Stimulated activated CD8-positive, alpha-beta memory T cell treated with anti-CD3 and anti-CD28 coated beads, Interleukin-15, amount 100 ng/mL, for 48 hours (primary cell): ENCODE data around the gene LIMS1.
"Not testable (repeated sequence)": the region's sequence is repeated elsewhere in the genome, so short reads cannot be mapped to it uniquely, and the experiment has no call there.

Experiments used
- DNase-seq, 2 donors: peaks; one replicate each; pipeline ENCODE4 v3.0.0-alpha.2; 2020; ENCODE audit warnings: low read depth in 2 of 2

Gene LIMS1

DNA sequence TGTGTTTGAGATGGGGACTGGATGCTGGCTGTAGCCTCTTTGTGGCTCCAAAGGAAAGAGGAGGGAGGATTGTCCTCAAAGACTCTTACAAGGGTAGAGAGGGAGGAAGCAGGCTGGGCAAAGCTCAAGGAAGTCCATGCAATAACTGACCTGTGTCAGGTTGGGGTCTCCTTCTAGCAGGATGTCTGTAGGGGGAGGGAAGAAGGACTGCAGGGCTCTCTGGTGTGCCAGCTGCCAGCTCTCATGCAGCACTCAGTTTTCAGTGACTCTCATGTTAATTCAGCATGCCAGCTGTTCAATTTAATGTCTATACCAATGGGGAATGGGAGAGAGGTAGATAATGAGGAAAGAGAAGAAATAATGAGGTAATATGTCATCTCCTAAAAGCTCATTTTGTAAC, 99.7 kb downstream of the LIMS1 start:
- DNase-seq, result no peak

DNA sequence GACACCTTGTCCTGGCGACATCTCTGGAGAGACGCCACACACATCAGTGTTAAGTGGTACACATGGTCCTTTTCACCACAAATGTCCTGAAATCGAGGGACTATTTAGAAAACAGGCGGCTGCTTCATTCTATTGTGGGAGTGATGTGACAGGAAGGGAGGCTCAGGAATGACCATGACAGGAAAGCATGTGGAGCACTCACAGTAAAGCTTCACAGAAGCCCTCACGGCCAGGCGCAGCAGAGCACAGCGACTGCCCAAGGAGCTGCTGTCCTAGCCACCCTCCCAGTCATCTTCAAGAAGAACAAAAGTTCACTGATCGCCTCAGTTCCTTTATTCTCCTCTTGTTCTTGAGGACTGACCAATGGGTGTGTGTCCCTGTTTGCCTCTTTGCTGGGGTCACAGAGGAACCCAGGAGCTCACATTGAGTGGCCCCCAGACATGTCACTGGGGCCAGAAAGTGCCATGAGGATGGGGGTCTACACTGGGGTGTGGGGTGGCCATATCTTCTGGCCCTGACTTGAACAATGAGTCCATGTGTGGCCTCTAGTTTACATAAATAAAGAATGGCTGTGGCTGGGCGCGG, 100.4 kb downstream of the LIMS1 start:
- DNase-seq, result no peak

DNA sequence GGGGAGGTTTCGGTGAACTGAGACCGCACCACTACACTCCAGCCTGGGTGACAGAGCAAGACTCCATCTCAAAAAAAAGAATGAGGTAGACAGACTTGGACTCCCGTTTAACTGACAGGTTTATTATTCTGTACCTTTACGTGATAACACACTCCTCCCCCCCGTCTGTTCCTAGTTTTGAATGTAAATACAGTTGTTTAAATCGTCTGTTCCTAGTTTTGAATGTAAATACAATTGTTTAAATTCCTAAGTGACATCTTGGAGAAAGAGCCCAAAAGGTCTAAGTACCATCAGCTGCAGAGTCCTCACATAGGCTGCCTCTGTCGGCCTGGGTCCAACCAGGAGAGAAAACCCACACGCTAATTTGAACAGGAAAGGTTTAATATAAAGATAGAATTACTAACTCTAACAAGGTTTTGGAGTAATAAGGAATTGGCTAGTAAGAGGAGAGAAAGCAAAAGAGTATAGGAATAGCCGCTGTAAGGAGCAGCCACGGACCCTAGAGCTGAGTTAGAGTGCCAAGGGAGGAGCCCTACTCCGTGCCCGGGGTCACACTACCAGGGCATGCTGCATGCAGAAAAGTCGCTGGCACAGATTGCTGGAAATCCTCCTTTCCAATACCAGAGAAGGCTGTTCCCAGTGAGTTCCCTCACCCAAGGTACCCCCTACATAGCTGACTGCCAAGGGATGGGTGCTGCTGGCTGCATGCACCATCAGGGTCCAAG, 101.5 kb downstream of the LIMS1 start:
- no peak for DNase-seq

DNA sequence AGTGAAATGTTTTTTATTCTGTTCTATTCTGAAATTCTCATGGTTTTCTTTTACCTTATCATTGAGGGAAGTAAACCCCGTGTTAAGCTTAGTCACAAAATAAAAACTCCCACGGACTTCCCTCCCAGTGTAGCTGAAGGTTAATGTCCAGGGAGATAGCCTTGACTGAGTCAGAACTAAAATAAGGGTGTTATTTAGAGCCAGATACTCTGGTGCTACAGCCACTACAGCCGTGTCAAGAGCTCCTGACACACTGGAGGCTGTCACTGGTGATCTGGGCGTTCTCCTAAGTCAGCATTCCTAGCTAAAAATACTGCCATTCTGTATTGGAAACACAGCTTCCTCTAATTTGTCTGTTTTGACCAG, 103.0 kb downstream of the LIMS1 start:
- DNase-seq, result no peak

DNA sequence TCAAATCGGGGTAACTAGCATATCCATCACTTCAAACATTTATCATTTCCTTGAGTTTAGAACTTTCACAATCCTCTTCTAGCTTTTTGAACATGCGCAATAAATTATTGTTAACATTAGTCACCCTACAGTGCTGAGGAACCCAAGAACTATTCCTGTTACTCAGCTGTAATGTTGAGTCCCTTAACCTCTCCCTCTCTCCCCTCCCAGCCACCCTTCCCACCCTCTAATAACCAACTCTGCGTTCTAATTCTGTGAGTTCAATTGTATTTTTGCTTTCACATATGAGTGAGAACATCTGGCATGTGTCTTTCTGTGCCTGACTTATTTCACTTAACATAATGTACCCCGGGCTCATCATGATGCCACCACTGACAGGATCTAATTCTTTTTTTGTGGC, 106.5 kb downstream of the LIMS1 start:
- DNase-seq, result no peak

DNA sequence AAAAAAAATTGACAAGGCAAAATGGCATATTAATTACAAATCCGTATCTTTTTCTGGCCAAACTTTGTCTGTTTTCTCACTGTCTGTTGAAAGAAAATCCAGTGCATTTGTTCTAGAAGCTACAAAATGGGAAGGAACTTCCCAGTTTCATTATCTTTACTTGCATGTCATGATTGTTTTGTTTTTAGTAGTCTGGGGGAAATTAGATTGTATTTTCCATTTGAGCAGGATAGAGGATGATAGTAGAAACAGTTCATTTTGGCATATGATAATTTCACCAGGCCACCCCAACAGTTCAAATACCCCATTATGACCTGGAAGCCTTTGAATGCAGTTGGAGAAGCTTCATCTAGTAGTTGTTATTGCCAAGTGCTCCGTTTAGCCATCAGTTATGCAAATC, 107.5 kb downstream of the LIMS1 start:
- no peak for DNase-seq

DNA sequence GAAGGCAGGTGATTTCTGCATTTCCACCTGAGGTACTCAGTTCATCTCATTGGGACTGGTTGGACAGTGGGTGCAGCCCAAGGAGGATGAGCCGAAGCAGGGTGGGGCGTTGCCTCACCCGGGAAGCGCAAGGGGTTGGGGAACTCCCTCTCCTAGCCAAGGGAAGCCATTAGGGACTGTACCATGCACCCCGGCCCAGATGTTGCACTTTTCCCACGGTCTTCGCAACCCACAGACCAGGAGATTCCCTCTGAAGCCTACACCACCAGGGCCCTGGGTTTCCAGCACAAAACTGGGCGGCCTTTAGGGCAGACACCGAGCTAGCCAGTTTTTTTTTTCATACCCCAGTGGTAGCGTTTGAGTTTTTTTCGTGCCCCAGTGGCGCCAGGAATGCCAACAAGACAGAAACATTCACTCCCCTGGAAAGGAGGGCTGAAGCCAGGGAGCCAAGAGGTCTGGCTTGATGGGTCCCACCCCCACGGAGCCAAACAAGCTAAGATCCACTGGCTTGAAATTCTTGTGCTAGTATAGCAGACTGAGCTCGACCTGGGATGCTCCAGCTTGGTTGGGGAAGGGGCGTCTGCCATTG, 109.1 kb downstream of the LIMS1 start:
- DNase-seq, result no peak

DNA sequence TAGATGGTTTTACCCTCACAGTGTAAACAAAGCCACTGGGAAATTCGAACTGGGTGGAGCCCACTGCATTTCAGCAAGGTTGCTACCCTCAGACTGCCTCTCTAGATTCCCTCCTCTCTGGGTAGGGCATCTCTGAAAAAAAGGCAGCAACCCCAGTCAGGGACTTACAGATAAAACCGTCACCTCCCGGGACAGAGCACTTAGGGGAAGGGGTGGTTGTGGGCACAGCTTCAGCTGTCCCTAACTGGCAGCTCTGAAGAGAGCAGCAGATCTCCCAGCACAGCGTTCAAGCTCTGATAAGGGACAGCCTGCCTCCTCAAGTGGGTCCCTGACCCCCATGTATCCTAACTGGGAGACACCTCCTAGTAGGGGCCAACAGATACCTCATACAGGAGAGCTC, 109.6 kb downstream of the LIMS1 start:
- DNase-seq, result not testable (repeated sequence)

DNA sequence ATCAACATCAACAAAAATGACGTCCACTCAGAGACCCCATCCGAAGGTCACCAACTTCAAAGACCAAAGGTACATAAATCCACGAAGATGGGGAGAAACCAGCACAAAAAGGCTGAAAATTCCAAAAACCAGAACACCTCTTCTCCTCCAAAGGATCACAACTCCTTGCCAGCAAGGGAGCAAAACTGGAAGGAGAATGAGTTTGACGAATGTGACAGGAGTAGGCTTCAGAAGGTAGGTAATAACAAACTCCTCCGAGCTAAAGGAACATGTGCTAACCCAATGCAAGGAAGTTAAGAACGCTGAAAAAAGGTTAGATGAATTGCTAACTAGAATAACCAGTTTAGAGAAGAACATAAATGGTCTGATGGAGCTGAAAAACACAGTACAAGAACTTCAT, 110.2 kb downstream of the LIMS1 start:
- DNase-seq, result not testable (repeated sequence)

DNA sequence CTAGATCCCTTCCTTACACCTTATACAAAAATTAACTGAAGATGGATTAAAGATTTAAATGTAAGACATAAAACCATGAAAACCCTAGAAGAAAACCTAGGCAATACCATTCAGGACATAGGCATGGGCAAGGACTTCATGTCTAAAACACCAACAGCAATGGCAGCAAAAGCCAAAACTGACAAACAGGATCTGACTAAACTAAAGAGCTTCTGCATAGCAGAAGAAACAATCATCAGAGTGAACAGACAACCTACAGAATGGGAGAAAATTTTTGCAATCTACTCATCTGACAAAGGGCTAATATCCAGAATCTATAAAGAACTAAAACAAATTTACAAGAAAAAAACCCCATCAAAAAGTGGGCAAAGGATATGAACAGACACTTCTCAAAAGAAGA, 114.5 kb downstream of the LIMS1 start:
- not testable (repeated sequence) for DNase-seq

DNA sequence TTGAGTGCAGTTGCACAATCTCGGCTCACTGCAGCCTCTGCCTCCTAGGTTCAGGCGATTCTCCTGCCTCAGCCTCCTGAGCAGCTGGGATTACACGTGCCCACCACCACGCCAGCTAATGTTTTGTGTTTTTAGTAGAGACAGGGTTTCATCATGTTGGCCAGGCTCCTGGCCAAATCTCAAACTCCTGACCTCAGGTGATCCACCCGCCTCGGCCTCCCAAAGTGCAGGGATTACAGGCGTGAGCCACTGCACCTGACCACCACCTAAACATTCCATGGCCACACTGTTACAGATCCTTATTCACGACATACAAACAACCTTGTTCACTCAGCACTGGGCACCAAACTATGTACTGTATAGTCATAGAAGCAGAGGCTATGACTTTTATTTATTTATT, 116.2 kb downstream of the LIMS1 start:
- not testable (repeated sequence) for DNase-seq

DNA sequence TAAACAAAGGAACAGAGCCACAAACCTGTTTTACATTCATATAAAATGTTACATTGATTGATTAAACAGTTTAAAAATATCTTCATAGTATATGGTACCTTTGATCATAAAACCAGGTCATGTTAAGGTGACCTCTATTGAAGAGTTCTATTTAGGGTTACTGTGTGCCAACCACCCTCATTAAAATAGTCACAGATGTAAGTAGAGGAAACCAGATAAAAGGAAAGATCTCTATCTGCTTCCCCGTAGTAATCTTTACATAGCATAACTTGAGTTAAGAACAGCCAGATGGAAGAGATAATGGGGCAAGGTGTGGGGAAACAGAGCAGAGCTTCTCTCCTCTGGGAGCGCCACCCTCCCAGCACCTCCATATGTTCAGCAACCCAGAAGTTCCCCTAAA, 117.2 kb downstream of the LIMS1 start:
- DNase-seq, result not testable (repeated sequence)

DNA sequence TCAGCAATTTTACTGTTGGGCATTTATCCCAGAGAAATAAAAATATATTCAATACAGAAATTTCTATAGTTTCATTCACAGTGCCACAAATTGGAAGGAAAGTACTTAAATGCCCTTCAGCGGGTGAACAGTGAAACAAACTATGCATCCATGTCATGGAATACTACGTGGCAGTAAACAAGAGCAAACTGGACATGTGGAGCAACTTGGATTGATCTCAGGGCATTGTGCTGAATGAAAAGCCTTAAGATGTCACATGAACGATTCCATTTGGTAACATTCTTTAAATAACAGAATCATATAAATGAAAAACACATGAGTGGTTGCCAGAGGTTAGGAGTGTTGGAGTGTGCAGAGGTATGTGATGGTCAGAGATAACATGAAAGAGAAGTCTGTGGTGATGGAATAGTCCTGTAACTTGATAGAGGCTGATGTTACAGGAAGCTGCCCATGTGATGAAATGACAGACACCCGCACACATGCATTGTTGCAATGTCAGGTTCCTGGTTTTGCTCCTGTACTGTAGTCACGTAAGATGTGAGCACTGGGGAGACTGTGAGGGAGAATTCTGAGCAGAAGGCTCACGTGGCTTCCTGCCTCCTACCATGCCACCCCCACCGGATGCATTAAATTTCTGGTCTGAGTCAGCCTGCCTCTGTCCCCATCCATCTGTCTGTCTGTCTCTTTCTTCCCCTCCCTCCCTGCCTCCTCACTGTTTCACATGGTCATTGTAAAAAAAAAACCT, 118.1 kb downstream of the LIMS1 start:
- peak; percentile 30 to 37 for DNase-seq

DNA sequence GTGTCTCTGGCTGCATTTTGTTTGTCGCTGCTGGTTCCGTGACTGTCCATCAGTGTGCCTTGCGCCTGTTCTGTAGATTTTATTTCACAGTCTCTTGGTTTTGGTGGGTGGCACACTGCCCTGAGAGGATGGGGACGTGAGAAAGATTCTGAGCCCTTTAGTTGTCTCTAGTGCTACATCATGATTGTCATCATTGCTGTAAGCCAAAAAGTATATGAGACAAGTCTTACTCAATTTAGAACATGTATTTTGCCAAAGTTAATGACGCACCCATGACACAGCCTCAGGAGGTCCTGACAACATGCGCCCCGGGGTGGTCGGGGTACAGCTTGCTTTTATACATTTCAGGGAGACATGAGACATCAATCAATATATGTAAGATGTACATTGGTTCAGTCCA, 119.2 kb downstream of the LIMS1 start:
- not testable (repeated sequence) for DNase-seq

DNA sequence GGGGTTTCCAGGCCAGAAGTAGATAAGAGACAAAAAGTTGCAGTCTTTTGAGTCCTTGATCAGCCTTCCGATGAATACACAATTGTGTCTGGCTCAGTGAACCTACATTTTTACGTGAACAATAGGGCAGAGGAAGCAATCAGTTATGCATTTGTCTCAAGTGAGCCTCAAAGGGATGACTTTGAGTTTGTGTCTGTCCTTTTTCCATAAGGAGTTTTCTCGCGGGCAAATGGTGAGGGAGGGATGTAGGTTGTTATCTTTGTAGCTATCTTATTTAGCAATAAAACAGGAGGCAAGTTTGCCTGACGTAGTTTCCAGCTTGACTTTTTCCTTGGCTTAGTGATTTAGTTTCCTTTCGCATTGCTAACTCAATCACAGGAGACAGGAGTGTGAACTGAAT, 119.6 kb downstream of the LIMS1 start:
- DNase-seq, result not testable (repeated sequence)

DNA sequence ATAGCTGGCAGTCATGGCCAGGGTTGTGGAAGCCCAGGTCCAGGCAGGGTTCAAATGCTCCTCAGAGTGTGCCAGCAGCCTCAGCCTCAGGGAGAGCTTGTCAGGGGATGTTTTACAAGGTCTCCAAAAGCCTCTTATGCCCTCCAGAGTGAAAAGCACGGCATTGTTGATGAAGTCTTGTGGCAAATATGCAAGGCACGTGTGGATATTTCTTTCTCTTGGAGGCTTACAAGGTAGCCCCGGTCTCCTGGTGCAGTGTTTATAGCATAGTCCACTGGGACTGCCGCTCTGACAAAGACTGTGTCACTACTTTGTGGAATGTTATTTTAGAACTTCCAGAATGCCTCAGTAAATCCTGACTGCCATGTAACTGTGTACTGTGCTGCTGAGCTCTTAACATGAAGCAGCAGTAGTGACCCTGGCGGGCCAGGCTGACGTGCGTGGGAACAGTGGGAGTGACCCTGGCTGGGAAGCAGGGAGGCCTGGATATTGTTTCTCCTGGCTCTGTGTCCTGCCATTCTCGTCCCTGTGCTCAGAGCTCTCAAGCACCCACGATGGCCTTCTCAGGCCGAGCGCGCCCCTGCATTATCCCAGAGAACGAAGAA, 120.4 kb downstream of the LIMS1 start:
- DNase-seq, result not testable (repeated sequence)

DNA sequence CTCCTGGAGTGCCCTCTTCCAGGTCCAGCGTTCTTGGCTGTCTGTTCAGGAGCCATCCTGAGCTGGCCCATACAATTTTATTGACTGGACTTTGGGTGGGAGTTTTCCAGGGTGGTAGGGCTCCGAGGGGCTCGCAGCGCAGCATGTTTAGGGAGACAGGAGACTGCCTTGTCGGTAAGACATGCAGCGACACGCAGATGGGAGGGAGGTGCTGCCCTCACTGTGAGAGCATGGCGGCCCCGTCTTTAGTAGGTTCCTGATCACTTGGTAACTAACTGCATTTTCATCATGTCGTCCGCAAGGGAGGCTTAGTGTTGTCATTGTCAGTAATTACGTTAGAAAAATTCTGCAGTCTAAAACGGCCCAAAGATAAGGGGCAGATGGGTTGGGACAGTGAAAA, 121.0 kb downstream of the LIMS1 start:
- DNase-seq, result not testable (repeated sequence)

DNA sequence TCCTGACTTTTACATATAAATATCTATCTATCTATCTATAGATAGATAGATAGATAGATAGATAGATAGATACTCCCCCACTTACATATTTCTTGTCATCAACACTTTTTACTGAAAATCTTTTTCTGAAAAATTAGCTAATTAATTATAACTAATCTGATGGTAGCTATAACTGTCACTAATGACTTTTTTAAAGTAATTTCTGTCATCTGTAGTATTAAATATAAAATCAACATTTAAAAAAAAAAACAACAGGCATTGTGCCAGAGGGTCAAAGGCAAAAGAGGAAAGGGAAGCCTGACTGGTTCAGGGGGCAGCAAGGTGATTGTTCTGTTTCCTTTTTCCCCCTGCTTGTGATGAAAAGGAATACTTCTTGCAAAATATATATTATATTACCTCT, 122.0 kb downstream of the LIMS1 start:
- not testable (repeated sequence) for DNase-seq

DNA sequence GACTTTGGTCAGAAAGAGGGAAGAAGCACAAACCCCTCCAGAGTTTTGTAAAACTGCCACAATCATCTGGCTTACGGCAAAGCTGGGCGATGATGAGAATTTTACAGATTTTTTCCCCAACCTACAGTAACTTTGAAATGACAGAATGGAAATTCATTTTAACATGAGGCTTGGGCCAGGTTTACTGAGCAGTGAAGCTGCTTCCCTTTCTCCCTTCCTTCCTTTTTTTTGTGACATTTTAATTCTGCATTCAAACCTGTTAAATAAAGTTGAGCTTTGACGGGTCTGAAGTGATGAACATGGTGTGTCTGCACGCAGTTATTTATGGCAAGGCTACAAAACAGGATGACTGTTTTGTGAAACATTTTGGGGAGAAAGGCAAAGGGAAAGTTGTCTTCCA, 123.2 kb downstream of the LIMS1 start:
- DNase-seq, result not testable (repeated sequence)

DNA sequence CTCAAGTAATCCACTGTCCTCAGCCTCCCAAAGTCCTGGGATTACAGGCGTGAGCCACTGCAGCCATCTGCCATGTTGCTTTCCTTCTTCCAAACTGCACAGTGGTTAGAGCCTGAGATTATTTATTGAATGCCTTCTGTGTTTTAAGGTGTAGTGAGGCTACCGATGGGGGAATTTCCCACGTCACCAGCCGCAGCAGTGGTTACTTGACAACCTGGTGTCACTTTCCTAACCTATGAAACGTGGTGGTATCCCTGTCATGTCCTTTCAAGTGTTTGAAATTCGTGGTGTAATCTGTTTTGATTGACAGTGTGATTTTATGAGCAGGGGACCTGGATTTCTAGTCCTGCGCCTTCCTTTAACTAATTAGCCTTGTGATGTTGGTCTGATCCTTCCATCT, 124.3 kb downstream of the LIMS1 start:
- not testable (repeated sequence) for DNase-seq

DNA sequence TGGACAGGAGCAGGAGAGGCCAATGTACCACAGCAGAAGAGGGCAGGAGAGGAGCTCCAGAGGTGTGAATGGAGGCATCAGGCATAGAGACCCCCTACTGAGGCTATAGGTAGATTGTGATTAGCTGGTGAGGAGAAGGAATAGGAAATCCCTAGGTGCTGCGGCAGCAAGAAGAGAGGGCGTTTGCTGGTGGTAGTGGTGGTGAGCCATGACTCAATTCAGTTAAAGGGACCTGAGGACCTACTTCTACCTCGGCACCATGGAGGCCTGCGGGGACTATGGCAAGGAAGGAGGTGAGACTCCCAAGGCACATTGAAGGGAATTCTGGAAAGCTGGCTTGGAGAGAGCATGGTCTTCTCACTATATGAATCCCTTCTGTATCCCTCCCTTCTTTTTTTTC, 127.2 kb downstream of the LIMS1 start:
- DNase-seq, result not testable (repeated sequence)

DNA sequence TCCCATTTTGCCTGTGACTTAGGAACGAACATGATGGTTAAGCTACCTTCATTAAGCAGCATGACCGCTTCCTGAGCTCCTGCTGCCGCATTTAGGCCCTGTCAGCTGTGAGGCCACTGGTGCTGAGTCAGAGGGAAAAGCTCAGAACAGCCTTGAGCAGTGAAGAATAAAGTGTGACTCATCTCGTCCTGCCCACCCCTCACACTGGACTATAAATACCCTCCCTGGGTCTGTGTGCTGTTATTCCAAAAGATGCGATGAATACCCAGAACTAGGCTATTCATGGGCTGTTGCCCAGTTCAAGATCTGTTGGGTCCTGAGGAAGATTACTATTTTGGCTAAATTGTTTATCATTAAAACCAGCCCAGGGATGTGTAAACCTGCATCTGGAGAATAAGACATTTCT, 127.9 kb downstream of the LIMS1 start:
- DNase-seq, result not testable (repeated sequence)
